GM21447 (cell line): ENCODE measurements around the gene FANK1.
"Not testable (repeated sequence)": the region's sequence is repeated elsewhere in the genome, so short reads cannot be mapped to it uniquely, and the experiment has no call there.

Source experiments
- ATAC-seq: cut with Tn5 transposase; IDR thresholded peaks from one replicate; pipeline ENCODE4 v1.9.1; 2021; ENCODE audit not compliant: unreplicated experiment

FANK1 gene

DNA sequence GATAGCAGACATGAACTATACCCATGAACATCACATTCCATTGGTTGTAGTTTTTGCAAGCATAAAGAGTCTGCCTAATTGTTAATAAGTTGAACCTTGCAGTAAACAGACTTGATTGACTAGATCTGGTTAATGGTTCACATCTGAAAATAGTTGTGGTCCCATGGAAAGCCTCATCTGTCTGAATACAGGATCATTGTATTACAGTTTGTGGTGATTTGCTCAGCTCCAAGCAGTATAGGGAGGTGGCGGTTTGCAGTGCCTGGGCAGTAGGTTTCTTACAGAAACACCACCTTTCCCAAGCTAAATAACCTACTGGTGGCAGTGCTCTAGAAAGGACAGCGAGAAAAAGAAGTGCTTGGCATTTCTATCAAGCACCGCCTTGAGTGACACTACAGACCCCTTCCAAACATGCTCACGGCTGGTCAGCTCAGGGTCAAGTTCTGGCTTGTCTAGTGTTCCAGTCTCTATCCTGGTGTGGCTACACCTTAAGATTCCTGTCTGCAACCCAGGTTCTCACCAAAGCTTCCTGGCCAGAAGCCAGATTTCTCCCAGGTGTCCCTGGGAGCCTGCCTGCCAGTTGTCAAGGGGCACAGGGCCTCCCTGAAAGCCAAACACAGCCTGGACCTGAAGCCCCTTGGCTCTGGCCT is 119.9 kb downstream of the FANK1 start:
- no peak for ATAC-seq

DNA sequence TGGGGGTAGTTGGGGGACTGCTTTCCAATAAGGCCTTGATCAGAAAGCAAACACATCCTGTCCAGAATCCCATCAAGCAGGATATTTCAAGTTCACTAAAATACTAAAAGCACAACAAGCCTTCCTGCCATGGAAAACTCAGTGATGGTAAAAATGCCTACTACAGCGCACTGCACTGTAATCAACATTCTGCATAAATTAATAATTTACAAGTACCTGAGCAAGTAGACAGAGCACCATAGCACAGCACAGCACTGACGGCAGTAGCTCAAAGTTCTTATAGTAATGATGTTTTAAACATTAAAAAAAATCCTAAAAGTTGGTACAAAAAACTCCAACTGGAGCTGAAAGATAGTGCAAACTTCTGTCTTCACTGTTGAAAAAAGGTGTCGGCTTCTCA is 120.5 kb downstream of the FANK1 start:
- ATAC-seq = no peak

DNA sequence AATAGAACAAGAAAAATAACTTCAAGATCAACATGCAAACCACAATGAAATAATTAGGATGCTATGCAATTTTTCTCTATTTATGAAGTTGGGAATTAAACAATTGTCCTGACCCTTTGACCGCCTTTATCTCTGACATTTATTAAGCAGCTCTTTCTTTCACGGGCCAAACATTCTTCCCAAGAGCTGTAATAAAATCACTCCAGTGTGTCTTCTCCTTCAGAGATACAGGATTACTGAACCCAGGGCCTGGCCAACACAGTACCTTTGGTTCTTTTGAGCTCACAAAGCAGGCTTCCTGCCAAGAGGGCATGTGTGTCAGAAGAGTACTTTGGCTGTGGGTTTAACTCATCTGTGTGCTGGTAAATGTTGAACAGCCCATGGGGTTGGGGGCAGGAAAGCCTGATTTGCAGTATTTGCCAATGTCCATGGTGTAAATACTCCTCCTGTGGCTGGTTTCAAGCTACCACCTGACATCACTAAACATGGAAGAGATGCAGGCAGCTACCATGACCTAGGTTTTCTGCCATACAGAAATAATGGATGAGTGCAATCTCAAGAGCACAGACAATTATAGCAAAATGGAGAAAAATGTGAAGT is 121.7 kb downstream of the FANK1 start:
- no peak for ATAC-seq

DNA sequence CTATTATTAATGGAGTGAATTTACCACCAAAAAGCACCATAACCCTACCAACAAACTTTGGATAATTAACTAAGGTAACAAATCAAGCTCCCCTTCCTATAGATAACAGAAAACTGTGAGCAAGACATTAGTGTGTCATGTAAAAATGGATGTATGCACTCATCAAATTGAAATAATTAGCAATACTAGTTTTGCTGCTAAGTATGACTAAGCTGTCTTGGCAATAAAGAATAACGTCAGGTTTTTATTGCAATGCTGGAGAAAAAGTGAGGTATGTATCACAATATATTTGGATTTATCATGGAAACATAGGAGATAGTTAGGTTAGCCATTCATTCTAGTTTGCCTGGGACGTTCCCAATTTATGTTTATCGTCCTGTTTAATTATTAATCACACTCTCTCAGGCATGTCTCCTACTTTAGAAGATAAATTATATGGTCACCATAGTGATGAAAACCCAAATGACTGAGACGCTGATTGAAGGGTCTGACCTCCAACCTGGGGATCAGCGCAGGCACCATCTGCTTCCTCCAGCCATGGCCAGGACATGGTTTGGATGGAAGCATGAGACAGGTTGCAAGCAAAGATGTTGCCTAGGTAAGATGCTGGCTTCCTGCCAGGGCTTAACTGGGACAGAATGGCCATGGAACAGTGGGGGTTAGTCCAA is 125.6 kb downstream of the FANK1 start:
- no peak for ATAC-seq

DNA sequence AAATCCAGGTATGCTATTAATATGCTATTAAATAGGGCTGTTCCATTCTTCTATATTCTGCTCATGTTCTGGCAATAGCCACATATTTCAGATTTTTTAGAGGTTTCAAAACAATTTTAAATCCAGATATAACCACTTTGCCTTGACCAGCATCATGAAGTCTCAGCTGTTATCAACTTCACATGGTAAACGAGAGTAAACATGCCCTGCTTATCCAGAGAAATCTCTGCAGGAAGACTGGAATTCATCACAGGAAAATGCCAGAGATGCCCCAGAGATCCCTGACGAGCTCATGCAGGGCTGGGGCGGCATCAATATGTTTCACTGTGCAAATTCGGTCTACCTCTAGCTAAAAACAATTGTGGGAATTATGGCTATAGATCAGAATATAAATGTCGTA is 126.5 kb downstream of the FANK1 start:
- no peak for ATAC-seq

DNA sequence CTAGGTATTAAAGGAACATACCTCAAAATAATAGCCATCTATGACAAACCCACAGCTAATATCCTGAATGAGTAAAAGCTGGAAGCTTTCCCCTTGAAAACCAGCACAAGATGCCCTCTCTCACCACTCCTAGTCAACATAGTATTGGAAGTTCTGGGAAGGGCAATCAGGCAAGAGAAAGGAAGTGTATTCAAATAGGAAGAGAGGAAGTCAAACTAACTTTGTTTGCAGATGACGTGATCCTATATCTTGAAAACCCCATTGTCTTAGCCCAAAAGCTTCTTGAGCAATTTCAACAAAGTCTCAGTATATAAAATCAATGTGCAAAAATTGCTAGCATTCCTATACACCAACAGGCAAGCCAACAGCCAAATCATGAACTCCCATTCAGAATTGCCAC is 131.3 kb downstream of the FANK1 start:
- no peak for ATAC-seq

DNA sequence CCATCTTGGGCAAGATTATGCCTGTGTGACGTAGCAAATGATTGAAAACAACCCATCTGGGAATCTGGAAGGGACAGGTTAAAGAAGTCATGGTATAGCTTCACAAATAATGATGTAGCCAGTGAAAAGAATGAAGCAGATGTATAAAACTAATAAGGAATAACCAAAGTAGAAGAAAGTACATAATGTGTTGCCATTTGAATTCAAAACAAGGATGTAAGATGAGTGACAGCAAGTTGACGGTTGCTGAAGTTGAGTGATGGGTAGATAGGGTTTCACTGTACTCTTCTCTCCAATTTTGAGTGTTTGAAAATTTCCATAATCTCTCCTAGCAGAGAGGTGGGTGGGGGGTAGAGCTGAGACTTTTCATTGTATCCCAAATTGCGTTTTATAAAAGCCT is 133.6 kb downstream of the FANK1 start:
- no peak for ATAC-seq

DNA sequence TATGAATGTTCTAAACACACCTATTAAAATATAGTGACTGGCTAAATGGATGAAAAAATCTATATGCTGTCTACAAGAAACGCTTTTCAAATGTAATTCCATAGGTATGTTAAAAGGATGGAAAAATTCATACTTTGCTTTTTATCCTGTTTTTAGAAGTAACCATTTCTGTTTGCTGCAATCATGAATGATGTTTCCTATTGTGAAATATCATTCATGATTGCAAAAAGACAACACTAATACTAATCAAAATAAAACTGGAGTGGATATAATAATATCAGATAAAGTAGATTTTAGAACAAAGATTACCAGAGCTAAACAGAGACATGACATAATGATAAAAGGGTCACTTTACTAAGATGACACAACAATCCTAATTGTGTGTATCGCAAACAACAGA is 138.2 kb downstream of the FANK1 start:
- no peak for ATAC-seq

DNA sequence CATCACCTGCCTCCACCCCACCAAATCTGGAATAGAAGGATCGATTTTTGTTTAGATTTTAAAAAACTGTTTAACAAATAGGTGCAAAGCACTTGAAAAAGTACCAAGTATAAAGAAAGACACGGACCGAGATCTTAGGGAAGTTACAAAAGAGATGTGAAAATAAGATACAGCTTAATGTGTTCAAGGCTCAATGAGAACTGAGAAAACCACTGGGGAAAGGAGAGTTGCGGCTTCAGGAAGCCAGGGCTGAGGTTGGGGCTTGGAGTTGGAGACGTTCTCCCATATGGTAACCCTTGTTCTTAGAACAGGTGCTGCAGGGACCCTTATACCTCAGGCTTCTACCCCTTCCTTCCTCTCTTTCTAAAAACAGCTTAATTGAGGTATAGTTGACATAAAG is 140.2 kb downstream of the FANK1 start:
- ATAC-seq = no peak

DNA sequence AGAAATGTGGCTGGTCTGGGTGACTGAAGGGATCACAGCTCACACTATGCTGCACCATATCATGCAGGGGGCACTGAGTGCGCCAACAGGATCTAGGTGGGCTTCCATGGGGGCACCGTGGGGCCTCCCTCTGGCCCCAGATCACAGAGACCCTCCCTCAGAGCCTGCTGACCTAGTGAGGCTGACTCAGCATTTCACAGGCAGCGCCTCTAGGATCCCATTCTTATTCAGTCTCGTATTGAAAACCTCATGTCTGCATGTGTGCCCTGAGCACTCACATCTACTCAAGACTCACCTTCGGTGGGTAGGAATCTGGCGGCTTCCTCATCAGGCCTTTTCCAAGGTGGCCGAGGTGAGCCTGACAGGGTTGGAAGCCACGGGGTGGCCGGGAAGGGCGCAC is 141.6 kb downstream of the FANK1 start:
- ATAC-seq = no peak

DNA sequence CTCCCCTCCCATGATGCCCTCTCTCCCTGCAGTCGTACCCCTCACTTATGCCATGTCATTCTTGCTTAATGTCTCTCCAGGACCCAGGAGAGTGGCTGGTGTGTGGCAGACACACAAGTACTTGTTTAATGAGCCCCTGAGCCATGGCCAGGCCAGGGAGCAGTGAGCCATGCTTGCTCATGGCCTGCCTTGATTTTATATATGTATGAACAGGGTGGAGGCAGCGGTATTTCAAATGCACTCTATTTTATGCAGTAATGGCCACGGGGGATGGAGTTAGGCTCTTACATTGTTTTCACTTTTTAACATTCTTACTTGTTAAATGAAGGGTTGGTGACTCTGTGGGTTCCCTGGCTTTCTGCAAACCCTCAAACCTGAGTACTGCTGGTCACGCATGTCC is 144.8 kb downstream of the FANK1 start:
- no peak for ATAC-seq

DNA sequence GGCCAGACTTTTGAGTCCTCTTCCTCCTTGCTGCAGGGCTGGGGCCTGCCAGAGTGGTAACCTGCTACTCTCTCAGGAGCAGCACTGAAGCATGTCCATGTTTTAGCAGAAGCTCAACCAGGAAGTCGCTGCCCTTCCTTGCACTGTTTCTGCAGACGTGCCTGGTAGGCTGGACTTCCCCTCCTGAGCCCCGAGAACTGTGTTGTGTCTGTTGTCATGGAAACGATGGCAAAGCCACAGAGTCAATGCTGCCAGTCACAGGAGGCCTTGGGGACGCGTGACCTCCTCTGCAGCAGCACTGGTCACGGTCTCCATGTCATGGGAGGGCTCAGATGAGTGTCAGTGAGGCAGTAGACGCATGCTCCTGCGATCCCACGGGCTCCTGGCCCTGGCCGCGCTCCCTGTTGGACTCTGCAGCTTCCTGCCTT is 145.5 kb downstream of the FANK1 start:
- peak; percentile 97 for ATAC-seq

DNA sequence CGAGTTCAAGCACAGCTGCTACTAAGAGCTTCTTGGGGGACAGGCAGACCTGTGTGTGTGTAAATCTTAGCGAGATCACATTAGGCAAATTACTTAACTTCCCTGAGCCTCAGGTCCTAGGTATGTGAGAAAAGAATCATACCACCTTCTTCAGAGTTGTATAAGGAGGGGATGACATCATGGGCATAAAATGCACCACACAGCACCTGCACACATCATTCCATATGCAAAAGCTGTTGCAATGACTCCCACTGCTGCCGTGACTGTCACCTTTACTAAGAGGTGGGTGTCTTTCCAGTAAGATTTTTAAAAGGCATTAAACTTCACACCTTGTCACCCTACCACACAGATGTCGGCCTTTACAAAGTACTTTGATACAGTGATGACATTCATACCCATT is 146.0 kb downstream of the FANK1 start:
- no peak for ATAC-seq

DNA sequence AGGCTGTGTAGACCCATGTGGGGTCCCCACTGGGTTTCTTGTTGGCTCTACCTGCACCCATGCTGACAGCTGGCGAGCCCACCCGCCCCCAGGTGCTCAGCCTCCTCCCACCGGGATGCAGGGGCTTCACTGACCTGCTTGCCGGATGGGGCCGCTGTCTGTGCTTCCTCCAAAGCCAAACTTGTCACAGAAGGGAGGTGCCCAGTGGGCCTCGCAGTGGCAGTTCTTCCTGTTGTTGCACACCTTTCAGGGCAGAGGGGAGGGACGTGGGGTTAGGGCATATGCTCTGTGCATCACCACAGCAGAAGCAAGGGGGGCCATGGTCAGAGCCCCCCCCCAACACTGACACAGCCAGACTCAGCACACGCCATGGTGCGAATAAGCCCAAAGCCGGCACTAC is 146.5 kb downstream of the FANK1 start:
- ATAC-seq = no peak

DNA sequence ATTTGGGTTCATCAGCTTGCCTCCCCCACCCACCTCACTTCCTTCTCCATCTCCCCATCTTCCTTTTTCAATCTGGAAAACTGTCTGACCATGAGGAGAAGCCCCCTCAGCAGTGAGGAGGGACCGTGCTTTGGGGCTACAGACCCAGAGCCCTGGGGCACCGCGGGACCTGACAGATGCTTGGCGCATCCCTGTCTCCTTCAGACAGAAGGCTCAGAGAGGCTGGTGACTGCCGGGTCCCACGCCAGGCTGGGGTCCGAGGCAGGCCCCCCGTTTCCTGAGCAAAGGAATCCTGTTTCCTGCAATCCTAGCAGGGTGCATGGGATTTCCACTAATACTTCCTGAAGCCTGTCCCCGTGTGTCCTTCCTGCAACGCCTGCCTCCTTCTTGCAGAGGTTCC is 147.0 kb downstream of the FANK1 start:
- ATAC-seq = no peak

DNA sequence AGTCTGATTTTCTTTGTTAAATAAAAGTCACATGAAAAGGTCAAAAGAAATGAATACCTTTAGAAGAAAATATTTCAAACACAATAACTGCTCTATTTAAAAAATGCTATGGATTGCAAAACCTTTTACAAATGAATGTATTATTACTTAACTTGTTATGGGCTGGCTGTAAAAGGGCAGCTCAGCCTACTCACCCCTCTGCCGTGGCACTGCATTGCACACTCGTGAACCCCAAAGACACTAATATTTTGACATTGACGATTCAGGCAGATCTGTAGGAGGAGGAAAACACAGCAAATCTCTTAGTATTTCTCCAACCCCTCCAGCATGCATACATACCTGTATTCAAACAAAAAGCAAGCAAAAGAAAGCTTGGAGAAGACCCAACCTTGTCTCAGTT is 149.5 kb downstream of the FANK1 start:
- no peak for ATAC-seq

DNA sequence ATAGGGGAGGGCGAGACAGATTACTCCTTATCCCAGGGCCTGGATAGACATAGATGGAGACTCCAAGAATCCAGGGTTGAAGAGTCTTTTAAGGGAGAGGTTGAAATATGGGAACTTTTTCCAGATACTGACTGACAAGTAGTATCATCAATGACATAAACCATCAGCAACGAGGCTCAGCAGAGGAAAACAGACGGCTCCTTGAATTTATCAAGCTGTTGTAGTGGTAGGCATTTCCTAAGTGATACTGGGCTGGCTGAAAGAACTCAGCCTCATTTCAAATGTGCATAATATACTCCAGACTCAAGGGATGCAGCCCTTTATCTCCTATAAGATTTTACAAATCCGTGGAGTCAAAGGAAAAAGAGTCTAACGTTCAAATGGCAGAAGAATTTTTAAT is 150.5 kb downstream of the FANK1 start:
- no peak for ATAC-seq

DNA sequence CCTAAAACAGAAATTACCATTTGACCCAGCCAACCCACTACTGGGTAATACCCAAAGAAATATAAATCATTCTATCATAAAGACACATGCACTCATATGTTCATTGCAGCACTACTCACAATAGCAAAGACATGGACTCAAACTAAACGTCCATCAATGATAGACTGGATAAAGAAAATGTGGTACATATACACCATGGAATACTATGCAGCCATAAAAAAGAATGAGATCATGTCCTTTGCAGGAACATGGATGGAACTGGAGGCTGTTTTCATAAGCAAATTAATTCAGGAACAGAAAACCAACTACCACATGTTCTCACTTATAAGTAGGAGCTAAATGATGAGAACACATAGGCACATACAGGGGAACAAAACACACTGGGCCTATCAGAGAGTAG is 151.4 kb downstream of the FANK1 start:
- ATAC-seq = not testable (repeated sequence)

DNA sequence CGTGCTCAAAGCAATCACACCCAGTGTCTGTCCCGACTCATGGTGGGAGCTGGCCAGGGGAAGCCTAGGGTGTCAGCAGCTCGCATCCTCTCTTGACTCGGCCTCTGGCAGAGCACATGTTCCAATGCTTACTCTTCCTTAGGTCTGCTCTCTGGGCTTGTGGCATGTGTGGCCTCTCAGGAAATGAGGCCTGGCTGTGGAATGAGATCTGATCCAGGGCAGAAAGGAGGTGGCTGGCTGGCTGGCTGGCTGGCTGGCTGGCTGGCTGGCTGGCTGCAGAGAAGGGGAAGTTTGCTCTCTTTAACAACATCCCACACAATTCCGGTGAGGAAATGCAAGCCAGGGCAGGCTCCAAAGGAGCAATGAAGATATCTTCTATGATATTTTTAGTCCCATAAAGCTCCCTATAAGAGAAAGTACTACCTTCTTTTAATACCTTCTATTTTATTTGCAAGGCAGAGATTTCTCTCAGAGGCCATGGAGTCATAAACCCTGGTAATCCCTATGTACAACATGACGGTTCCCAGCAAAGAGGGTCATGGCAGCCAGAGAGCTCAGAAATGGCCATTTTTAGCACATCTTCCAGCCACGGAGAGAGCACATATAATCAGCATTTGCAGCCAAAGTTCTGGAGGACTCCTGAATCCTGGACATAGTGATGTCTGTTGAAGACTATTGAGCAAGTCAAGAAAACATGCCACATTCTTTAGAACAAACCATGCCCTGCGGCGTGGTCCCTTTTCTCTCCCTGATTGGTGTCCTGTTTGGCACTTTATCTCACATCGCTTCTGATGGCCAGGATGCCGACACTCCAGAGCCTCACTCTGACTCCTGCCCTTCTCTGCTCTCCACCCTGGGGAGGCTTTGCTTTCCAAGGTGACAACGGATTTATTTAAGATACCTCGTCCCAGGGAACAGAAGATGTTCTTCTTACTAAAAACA is 153.7 kb downstream of the FANK1 start:
- no peak for ATAC-seq

DNA sequence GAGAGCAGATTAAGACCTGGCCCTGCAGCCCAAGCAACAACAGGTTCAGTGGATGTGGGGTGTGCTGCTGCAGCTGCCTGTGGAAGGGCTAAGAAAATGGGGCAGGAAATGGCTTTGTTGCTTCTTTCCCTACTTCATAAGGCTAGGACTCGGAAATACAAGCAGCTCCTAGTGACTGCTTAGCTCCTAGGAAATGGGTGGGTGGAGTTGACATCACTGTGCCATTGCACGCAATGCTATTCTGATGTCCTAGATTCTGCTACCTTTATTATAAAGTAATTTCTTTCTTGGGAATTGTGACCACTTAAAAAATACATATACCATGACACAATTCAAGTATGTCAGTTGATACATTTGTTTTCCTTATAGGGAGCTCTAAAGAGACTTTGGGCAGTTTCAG is 155.8 kb downstream of the FANK1 start:
- ATAC-seq = no peak

DNA sequence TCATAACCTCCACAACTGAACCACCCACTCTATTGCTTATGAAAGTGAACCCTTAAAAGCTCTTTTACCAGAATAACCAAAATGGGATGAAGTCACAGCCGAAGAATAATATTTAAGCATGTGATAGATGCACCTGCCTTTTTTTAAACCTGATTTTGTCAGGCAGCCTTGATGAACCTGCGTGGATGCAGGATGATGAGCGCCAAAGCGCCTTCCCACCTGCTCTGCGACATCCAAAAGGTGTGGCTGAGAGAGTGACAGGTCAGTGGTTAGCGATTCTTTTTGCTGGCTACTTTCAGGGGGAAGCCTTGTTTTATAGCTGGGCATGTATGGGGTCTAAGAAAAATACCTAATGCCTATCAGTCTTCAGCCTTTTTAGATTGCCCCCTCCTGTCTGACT is 157.8 kb downstream of the FANK1 start:
- ATAC-seq = no peak

DNA sequence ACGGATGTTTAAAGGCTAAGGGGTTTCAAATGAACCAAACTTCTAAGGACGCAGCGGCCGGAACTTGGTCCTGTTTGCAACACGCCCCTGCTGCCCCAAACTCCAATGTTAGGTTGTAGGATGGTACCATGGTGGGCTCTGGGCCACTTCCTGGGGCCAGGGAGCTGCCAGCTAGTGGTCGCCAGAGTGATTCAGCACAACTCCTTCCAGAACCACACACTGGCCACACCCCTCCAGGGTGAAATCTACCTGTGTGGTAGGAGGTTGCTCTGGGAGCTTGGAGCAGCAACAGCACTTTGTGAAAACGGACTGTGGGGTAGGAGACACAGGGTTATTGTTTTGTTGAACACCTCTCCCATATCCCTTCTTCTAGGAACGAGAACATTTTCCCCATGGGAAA is 161.1 kb downstream of the FANK1 start:
- ATAC-seq = no peak
